ENCODE results near the gene PTPRU. TPM values are rescaled to one million over a fixed set of nuclear protein-coding genes. Genes with fewer than 3 reads are reported as not detected.

PTPRU gene
- total RNA-seq, 1 experiment from 2014 or later = 31.4 TPM

DNA sequence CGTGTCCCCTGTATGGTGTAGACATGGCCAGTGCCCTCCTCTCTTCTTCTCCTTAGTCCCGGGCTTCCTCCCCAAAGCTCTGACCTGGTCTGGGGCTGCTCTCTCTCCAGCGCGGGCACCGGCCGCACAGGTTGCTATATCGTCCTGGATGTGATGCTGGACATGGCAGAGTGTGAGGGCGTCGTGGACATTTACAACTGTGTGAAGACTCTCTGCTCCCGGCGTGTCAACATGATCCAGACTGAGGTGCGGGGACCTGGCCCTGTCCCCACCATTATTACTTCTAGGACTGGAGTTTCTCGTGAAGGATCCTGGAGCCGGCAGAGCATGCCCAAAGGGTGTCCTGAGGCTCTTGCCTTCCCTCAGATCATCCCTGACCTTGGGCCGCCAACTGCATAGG, 78.9 kb downstream of the PTPRU start:
- Histone ChIP-seq H3K4me3 (no peak overlapping the region), H3F3A (ENCODE audit: insufficient read depth, low read depth) (no peaks in the 10 kb centered on the region), H3K4me2 (no peak overlapping the region), H3K27me3 (ENCODE audit: insufficient read depth, low read depth) (no peaks in the 10 kb centered on the region), H2AFZ (no peak overlapping the region), H3K9me2 (ENCODE audit: insufficient read depth) (no peaks in the 10 kb centered on the region), H3K79me2 (ENCODE audit: low read depth) (no peaks in the 10 kb centered on the region), H3K36me3 (ENCODE audit: low read depth) (no peaks in the 10 kb centered on the region), H3K27ac (no peak overlapping the region), H3K9me3 (ENCODE audit: insufficient read depth, low read depth) (no peaks in the 10 kb centered on the region), H3K4me1 (replicated peaks; ENCODE audit: insufficient read depth) (no peaks in the 10 kb centered on the region), H4K20me1 (ENCODE audit: insufficient read depth) (no peaks in the 10 kb centered on the region)
- TF ChIP-seq CTCF (conservative IDR thresholded peaks at IDR 0.05) (no peak), EZH2 (IDR thresholded peaks at IDR 0.05; ENCODE audit: low read depth) (no peak)
- ChIA-PET CTCF (no interaction called here), POLR2A (ENCODE audit: unreplicated experiment) (no interaction called here)
- BruUV-seq (replicated peaks) = no TSS peak
- no peak for DNase-seq
- intact Hi-C loops (cut with micrococcal nuclease; ENCODE audit: unreplicated experiment) = no loop called here

- Histone ChIP-seq H3K4me2 (no peak overlapping the region), H3K4me1 (replicated peaks; ENCODE audit: insufficient read depth) (no peaks in the 10 kb centered on the region), H3K27me3 (ENCODE audit: insufficient read depth, low read depth) (no peaks in the 10 kb centered on the region), H2AFZ (no peak overlapping the region), H3K9me3 (ENCODE audit: insufficient read depth, low read depth) (no peaks in the 10 kb centered on the region), H3K9me2 (ENCODE audit: insufficient read depth) (no peaks in the 10 kb centered on the region), H3K79me2 (ENCODE audit: low read depth) (no peaks in the 10 kb centered on the region), H3F3A (ENCODE audit: insufficient read depth, low read depth) (no peaks in the 10 kb centered on the region), H4K20me1 (ENCODE audit: insufficient read depth) (no peaks in the 10 kb centered on the region), H3K36me3 (ENCODE audit: low read depth) (no peaks in the 10 kb centered on the region), H3K4me3 (no peak overlapping the region), H3K27ac (no peak overlapping the region)
- no peak for DNase-seq
- CTCF ChIA-PET = no interaction called here
- BruUV-seq (replicated peaks) = no TSS peak
- TF ChIP-seq EZH2 (IDR thresholded peaks at IDR 0.05; ENCODE audit: low read depth) (no peak), CTCF (conservative IDR thresholded peaks at IDR 0.05) (no peak)
- intact Hi-C loops (cut with micrococcal nuclease; ENCODE audit: unreplicated experiment) = no loop called here
- POLR2A ChIA-PET (ENCODE audit: unreplicated experiment) = no interaction called here
These were observed 79.6 kb downstream of the PTPRU start for GRCh38 chr1:29315876-29316275.

GRCh38 chr1:29317063-29317915, 81.0 kb downstream of the PTPRU start:
- Histone ChIP-seq H3F3A (ENCODE audit: insufficient read depth, low read depth) (no peaks in the 10 kb centered on the region), H3K9me3 (ENCODE audit: insufficient read depth, low read depth) (no peaks in the 10 kb centered on the region), H3K9me2 (ENCODE audit: insufficient read depth) (no peaks in the 10 kb centered on the region), H3K4me1 (replicated peaks; ENCODE audit: insufficient read depth) (no peaks in the 10 kb centered on the region), H3K4me2 (no peak overlapping the region), H3K36me3 (ENCODE audit: low read depth) (no peaks in the 10 kb centered on the region), H3K4me3 (no peak overlapping the region), H3K79me2 (ENCODE audit: low read depth) (no peaks in the 10 kb centered on the region), H2AFZ (no peak overlapping the region), H3K27me3 (ENCODE audit: insufficient read depth, low read depth) (no peaks in the 10 kb centered on the region), H4K20me1 (ENCODE audit: insufficient read depth) (no peaks in the 10 kb centered on the region), H3K27ac (no peak overlapping the region)
- BruUV-seq (replicated peaks) = no TSS peak
- POLR2A ChIA-PET (ENCODE audit: unreplicated experiment) = no interaction called here
- CTCF ChIA-PET = no interaction called here
- no peak for DNase-seq
- intact Hi-C loops (cut with micrococcal nuclease; ENCODE audit: unreplicated experiment) = no loop called here
- TF ChIP-seq CTCF (conservative IDR thresholded peaks at IDR 0.05) (no peak), EZH2 (IDR thresholded peaks at IDR 0.05; ENCODE audit: low read depth) (no peak)

Measured in PC-9 (cell line).